CD4-positive, CD25-positive, alpha-beta regulatory T cell (primary cell): ENCODE results near the gene CMTM4. TPM values are rescaled to one million over a fixed set of nuclear protein-coding genes. Genes with fewer than 3 reads are reported as not detected.
A peak's percentile ranks its signal among the peaks of the same experiment; 100 is the strongest.
"Not testable (repeated sequence)": the region's sequence is repeated elsewhere in the genome, so short reads cannot be mapped to it uniquely, and the experiment has no call there.

ENCODE experiments used
- ATAC-seq, 2 donors: fragments of 150-1000 bp; cut with Tn5 transposase; one replicate each; pipeline ENCODE4 v1.10.0; 2021; ENCODE audit warnings: low read depth in 2 of 2, moderate number of reproducible peaks in 2 of 2, moderate library complexity in 1 of 2
- DNase-seq, 3 donors: peaks; one replicate each; pipeline versions ENCODE4 v3.0.0 to v3.0.0-alpha.2; 2012 to 2022; ENCODE audit warnings: mixed read lengths in 1 of 3
- H3K27ac ChIP-seq: one replicate; pipeline ENCODE4 v1.7.0; 2013; ENCODE audit warnings: mild to moderate bottlenecking, low read length; ENCODE audit not compliant: insufficient read depth, poor library complexity, severe bottlenecking
- H3K27me3 ChIP-seq: one replicate; pipeline ENCODE4 v1.7.0; 2013; ENCODE audit warnings: low read length; ENCODE audit not compliant: control insufficient read depth, insufficient read depth
- H3K36me3 ChIP-seq: one replicate; pipeline ENCODE4 v1.7.0; 2013; ENCODE audit warnings: mild to moderate bottlenecking, low read length, moderate library complexity; ENCODE audit not compliant: control insufficient read depth, insufficient read depth
- H3K4me1 ChIP-seq: 2 replicates; pipeline ENCODE4 v1.7.0; 2013; ENCODE audit warnings: mild to moderate bottlenecking, low read length; ENCODE audit not compliant: insufficient read depth, control insufficient read depth, poor library complexity, severe bottlenecking
- H3K4me3 ChIP-seq: one replicate; pipeline ENCODE4 v1.7.0; 2013; ENCODE audit warnings: low read depth, mild to moderate bottlenecking, low read length, moderate library complexity
- H3K9me3 ChIP-seq, 2 experiments: 1 replicate in 1 of 2; 2 replicates in 1 of 2; pipeline ENCODE4 v1.7.0; 2013; ENCODE audit warnings: low read length in 2 of 2, mild to moderate bottlenecking in 1 of 2, moderate library complexity in 1 of 2; ENCODE audit not compliant: control insufficient read depth in 2 of 2
- H3K27ac Mint-ChIP-seq, 3 donors: one replicate each; pipeline ENCODE4 v1.8.0; 2020 to 2022; ENCODE audit warnings: mild to moderate bottlenecking in 3 of 3, mixed read lengths in 3 of 3, moderate library complexity in 2 of 3
- H3K27me3 Mint-ChIP-seq: one replicate; pipeline ENCODE4 v1.8.0; 2022; ENCODE audit warnings: mild to moderate bottlenecking, mixed read lengths
- H3K36me3 Mint-ChIP-seq: one replicate; pipeline ENCODE4 v1.8.0; 2020; ENCODE audit warnings: mixed read lengths
- H3K4me1 Mint-ChIP-seq, 4 donors: one replicate each; pipeline ENCODE4 v1.8.0; 2020 to 2022; ENCODE audit warnings: mixed read lengths in 4 of 4, mild to moderate bottlenecking in 1 of 4
- H3K4me3 Mint-ChIP-seq, 4 donors: one replicate each; pipeline ENCODE4 v1.8.0; 2020 to 2022; ENCODE audit warnings: mild to moderate bottlenecking in 4 of 4, mixed read lengths in 4 of 4, moderate library complexity in 3 of 4
- H3K9me3 Mint-ChIP-seq, 7 donors: one replicate each; pipeline ENCODE4 v1.8.0; 2020 to 2022; ENCODE audit warnings: mixed read lengths in 7 of 7, mild to moderate bottlenecking in 3 of 7, moderate library complexity in 2 of 7
- polyA plus RNA-seq, 4 donors: library from polyadenylated mRNA; unstranded; fragments of 300-500 nt; fragmentation: Illumina TruSeq; gene quantifications; one replicate each; pipeline ENCODE4 v1.2.3, GENCODE V29; 2021
- total RNA-seq: library from RNA; stranded (reverse); gene quantifications from one replicate; pipeline ENCODE4 v1.2.3, GENCODE V29; 2022

The CMTM4 gene
- total and polyA plus RNA-seq, 5 donors from 2014 or later = 0.10 to 0.64 (median 0.18) TPM

- Mint-ChIP-seq H3K27ac (peak overlapping the region; percentile 48 to 93 (median 52)), H3K4me3 (peak overlapping the region in 2 of 4 donors; percentile 17 to 62), H3K4me1 (peaks cover 13 to 57% (median 33%) of the 10 kb centered on the region in 4 donors), H3K9me3 (peaks cover 0 to 10% (median 1%) of the 10 kb centered on the region in 7 donors), H3K27me3 (no peaks in the 10 kb centered on the region), H3K36me3 (no peaks in the 10 kb centered on the region)
- H3K4me3 ChIP-seq = no peak overlapping the region
- H3K27me3 ChIP-seq = no peaks in the 10 kb centered on the region
- no peaks in the 10 kb centered on the region for H3K36me3 ChIP-seq
- DNase-seq = no peak
- no peak for ATAC-seq
- peaks cover 40% of the 10 kb centered on the region for H3K4me1 ChIP-seq
- no peak overlapping the region for H3K27ac ChIP-seq
- no peaks in the 10 kb centered on the region for H3K9me3 ChIP-seq
These were observed 96.1 kb downstream of the CMTM4 start for GRCh38 chr16:66600477-66600876.

DNA sequence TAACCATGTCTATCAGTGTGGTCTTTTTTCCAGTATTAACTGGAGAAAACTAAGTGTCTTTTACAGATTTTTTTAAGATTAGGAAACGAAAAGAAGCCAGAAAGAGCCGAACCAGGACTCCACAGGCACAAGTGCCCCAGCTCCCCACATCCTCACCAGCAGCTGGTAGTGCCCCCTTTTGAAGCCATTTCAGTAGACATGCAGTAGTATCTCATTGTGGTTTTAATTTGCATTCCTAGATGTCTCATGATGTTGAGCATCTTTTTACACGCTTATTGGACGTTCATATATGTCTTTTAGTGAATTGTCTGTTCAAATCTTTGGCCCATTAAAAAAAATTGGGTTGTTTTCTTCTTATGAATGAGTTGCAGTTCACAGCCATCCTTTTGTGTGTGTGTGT, 96.8 kb downstream of the CMTM4 start:
- Mint-ChIP-seq H3K27me3 (no peaks in the 10 kb centered on the region), H3K4me1 (peaks cover 13 to 57% (median 33%) of the 10 kb centered on the region in 4 donors), H3K36me3 (no peaks in the 10 kb centered on the region), H3K27ac (peak overlapping the region in 2 of 3 donors; percentile 47 to 75), H3K4me3 (peak overlapping the region in 2 of 4 donors; percentile 4 to 23), H3K9me3 (peaks cover 0 to 10% (median 1%) of the 10 kb centered on the region in 7 donors)
- Histone ChIP-seq H3K4me3 (no peak overlapping the region), H3K27ac (no peak overlapping the region), H3K4me1 (peaks cover 38% of the 10 kb centered on the region), H3K36me3 (no peaks in the 10 kb centered on the region), H3K9me3 (no peaks in the 10 kb centered on the region), H3K27me3 (no peaks in the 10 kb centered on the region)
- no peak for ATAC-seq
- DNase-seq = peak in 1 of 3 donors; percentile 53

- no peaks in the 10 kb centered on the region for H3K27me3 ChIP-seq
- Mint-ChIP-seq H3K4me3 (peak overlapping the region in 3 of 4 donors; percentile 36 to 55 (median 38)), H3K36me3 (no peaks in the 10 kb centered on the region), H3K4me1 (peaks cover 13 to 50% (median 27%) of the 10 kb centered on the region in 4 donors), H3K27me3 (no peaks in the 10 kb centered on the region), H3K9me3 (peaks cover 0 to 4% (median 1%) of the 10 kb centered on the region in 7 donors), H3K27ac (peak overlapping the region; percentile 74 to 80 (median 77))
- ATAC-seq (peak; percentile 31 to 41), DNase-seq (peak in 1 of 3 donors; percentile 75)
- H3K4me3 ChIP-seq = no peak overlapping the region
- peaks cover 27% of the 10 kb centered on the region for H3K4me1 ChIP-seq
- H3K27ac ChIP-seq = no peak overlapping the region
- H3K9me3 ChIP-seq = no peaks in the 10 kb centered on the region
- no peaks in the 10 kb centered on the region for H3K36me3 ChIP-seq
These were observed 98.4 kb downstream of the CMTM4 start for GRCh38 chr16:66598111-66598510.

DNA sequence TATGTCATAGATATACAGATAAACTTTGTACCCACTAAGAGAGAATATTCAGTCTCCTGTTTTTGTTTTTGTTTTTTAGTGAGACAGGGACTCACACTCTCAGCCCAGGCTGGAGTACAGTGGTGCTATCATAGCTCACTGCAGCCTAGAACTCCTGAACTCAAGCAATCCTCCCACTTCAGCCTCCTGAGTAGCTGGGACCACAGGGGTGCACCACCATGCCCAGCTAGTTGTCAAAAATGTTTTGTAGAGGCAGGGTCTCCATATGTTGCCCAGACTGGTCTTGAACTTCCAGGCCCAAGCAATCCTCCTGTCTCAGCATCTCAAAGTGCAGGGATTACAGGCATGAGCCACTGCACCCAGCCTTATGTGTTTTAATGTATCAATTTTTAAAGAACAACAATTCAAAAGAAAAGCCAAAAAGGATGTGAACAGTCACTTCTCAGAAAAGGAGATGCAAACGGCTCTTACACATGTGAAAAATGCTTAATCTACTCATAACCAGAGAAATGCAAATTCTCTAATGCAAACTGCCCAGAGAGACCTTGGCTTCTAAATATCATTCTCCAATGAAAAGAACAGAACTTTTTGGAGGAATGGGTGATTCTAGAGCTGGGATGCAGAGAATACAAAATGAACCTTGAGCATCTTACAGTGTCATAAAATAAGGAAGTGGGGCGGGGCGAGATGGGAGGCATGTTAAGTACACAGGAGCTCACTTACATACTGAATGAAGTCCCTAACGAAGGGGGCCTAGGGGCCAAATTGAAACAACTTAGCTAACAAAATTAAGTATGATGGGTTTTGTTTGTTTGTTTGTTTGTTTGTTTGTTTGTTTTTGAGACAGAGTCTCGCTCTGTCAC, 99.3 kb downstream of the CMTM4 start:
- ATAC-seq = peak; percentile 65 to 76
- Histone ChIP-seq H3K36me3 (no peaks in the 10 kb centered on the region), H3K4me3 (peak overlapping the region; percentile 44)

GRCh38 chr16:66596559-66596958, 100.0 kb downstream of the CMTM4 start:
- not testable (repeated sequence) for ATAC-seq, H3K27ac ChIP-seq, H3K4me3 ChIP-seq, H3K9me3 ChIP-seq, H3K9me3 Mint-ChIP-seq, H3K27me3 ChIP-seq, H3K27me3 Mint-ChIP-seq, H3K36me3 ChIP-seq, DNase-seq, H3K36me3 Mint-ChIP-seq
- H3K4me3 Mint-ChIP-seq = peak overlapping the region in 1 of 4 donors; percentile 63
- peaks cover 27% of the 10 kb centered on the region for H3K4me1 ChIP-seq
- H3K27ac Mint-ChIP-seq = peak overlapping the region; percentile 72 to 96 (median 74)
- peaks cover 13 to 45% (median 25%) of the 10 kb centered on the region in 4 donors for H3K4me1 Mint-ChIP-seq

More for the DNA sequence above, 99.3 kb downstream of the CMTM4 start:
- Mint-ChIP-seq H3K36me3 (no peaks in the 10 kb centered on the region), H3K4me1 (peaks cover 13 to 45% (median 25%) of the 10 kb centered on the region in 4 donors), H3K27ac (peak overlapping the region; percentile 72 to 96 (median 74)), H3K4me3 (peak overlapping the region; percentile 30 to 76 (median 60)), H3K9me3 (peaks cover 0 to 4% (median 1%) of the 10 kb centered on the region in 7 donors), H3K27me3 (no peaks in the 10 kb centered on the region)
- Histone ChIP-seq H3K9me3 (no peaks in the 10 kb centered on the region), H3K27me3 (no peaks in the 10 kb centered on the region), H3K4me1 (peaks cover 27% of the 10 kb centered on the region), H3K27ac (peak overlapping the region; percentile 50)
- DNase-seq = peak in 1 of 3 donors; percentile 86

DNA sequence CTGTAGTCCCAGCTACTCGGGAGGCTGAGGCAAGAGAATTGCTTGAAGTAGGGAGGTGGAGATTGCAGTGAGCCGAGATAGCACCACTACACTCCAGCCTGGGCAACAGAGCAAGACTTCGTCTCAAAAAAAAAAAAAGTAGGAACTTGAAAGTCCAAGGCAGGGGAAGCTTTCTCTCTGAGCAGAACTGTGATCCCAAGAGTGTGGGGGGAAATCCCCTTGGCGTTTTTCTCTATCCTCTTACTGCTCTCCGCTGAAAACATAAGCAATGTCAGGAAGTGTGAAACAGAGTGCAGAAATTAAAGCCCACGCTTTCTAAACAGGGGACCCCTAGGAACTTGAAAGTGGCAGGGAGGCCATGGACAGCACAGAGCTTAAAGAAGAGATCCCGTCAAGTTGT, 101.8 kb downstream of the CMTM4 start:
- H3K36me3 ChIP-seq = no peaks in the 10 kb centered on the region
- peaks cover 38% of the 10 kb centered on the region for H3K4me1 ChIP-seq
- no peak for ATAC-seq
- Mint-ChIP-seq H3K4me3 (peak overlapping the region in 1 of 4 donors; percentile 2), H3K27me3 (no peaks in the 10 kb centered on the region), H3K36me3 (no peaks in the 10 kb centered on the region), H3K27ac (no peak overlapping the region), H3K9me3 (peaks cover 0 to 1% (median 0%) of the 10 kb centered on the region in 7 donors), H3K4me1 (peaks cover 17 to 44% (median 27%) of the 10 kb centered on the region in 4 donors)
- no peak overlapping the region for H3K4me3 ChIP-seq
- DNase-seq = no peak
- no peaks in the 10 kb centered on the region for H3K27me3 ChIP-seq
- no peak overlapping the region for H3K27ac ChIP-seq
- H3K9me3 ChIP-seq = no peaks in the 10 kb centered on the region

GRCh38 chr16:66592814-66593213, 103.7 kb downstream of the CMTM4 start:
- H3K4me3 Mint-ChIP-seq = no peak overlapping the region
- no peaks in the 10 kb centered on the region for H3K27me3 Mint-ChIP-seq
- Histone ChIP-seq H3K27me3 (no peaks in the 10 kb centered on the region), H3K4me1 (peaks cover 27% of the 10 kb centered on the region), H3K36me3 (no peaks in the 10 kb centered on the region), H3K27ac (no peak overlapping the region), H3K9me3 (no peaks in the 10 kb centered on the region), H3K4me3 (no peak overlapping the region)
- H3K4me1 Mint-ChIP-seq = peaks cover 15 to 41% (median 24%) of the 10 kb centered on the region in 4 donors
- H3K27ac Mint-ChIP-seq = no peak overlapping the region
- no peak for DNase-seq
- ATAC-seq = no peak
- H3K9me3 Mint-ChIP-seq = peaks cover 0 to 1% (median 0%) of the 10 kb centered on the region in 7 donors
- H3K36me3 Mint-ChIP-seq = no peaks in the 10 kb centered on the region
